Spleen (tissue), 7 donors: ENCODE data around the gene APPL1.

ENCODE experiments used
- POLR2A ChIP-seq, 3 donors: fragments of 450-650 bp; IDR thresholded peaks; one replicate each; pipeline ENCODE4 v1.5.1; 2017; ENCODE audit warnings: antibody characterized with exemption in 3 of 3, mild to moderate bottlenecking in 1 of 3
- TF ChIP-seq, protein P1 (sequence below), 11 experiments: fragments of 200-600 bp in 7 of 11; fragments of 450-650 bp in 4 of 11; sonication (generic) in 4 of 11; IDR thresholded peaks in 8 of 11; conservative IDR thresholded peaks in 3 of 11; 1 replicate in 7 of 11; 2 replicates in 4 of 11; pipeline versions ENCODE4 v1.4.0 to v1.8.0; 2016 to 2021; ENCODE audit warnings: antibody characterized with exemption in 11 of 11, inconsistent platforms in 4 of 11, mild to moderate bottlenecking in 1 of 11
- donor health status: DM: no; HTN: no; CAD: no; lungs with moderate emphysema.
- donor health status: DM: no; HTN: no; CAD: no.
- donor health status: DM: no; HTN: no; CAD: no.

- TF ChIP-seq, protein P1, sequence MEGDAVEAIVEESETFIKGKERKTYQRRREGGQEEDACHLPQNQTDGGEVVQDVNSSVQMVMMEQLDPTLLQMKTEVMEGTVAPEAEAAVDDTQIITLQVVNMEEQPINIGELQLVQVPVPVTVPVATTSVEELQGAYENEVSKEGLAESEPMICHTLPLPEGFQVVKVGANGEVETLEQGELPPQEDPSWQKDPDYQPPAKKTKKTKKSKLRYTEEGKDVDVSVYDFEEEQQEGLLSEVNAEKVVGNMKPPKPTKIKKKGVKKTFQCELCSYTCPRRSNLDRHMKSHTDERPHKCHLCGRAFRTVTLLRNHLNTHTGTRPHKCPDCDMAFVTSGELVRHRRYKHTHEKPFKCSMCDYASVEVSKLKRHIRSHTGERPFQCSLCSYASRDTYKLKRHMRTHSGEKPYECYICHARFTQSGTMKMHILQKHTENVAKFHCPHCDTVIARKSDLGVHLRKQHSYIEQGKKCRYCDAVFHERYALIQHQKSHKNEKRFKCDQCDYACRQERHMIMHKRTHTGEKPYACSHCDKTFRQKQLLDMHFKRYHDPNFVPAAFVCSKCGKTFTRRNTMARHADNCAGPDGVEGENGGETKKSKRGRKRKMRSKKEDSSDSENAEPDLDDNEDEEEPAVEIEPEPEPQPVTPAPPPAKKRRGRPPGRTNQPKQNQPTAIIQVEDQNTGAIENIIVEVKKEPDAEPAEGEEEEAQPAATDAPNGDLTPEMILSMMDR (IDR thresholded peaks at IDR 0.05 in 8 of 11, conservative IDR thresholded peaks at IDR 0.05 in 3 of 11) = no peak
- TF ChIP-seq POLR2A (IDR thresholded peaks at IDR 0.05) = no peak
Observed at GRCh38 chr3:57292159-57292896, 64.8 kb downstream of the APPL1 start, which contains the start of gene ASB14.
